ENCODE results near the gene RTKN2.

Gene RTKN2

DNA sequence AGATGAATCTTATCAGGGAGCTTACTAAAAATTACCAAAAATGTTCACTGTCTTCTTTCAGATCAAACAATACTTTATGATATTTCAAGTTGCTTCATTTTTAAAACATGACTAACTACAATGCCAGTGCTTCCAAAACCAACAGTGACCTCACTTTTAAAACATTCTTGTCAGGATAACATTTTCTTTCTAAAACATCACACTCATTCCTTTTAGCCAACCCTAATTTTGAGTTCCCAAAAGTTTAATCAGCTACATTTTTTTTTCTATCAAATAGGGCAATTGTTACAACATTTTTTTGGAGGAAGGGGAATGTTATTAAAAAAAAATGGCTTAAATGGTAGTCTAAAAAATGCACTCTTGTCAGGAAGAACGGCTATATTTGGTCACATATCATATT is 37.3 kb downstream of the RTKN2 start:
- DNase-seq, result no peak
- H3K27me3 ChIP-seq (ENCODE audit: insufficient read depth, low read depth, severe bottlenecking), result no peaks in the 10 kb centered on the region
- no peaks in the 10 kb centered on the region for H3K9me3 ChIP-seq (ENCODE audit: severe bottlenecking)
- peaks cover 3% of the 10 kb centered on the region for H3K36me3 ChIP-seq
- no peak overlapping the region for H3K4me3 ChIP-seq (ENCODE audit: low read depth, low read length)
- H3K27ac ChIP-seq, result no peak overlapping the region
- TF ChIP-seq, protein P1, sequence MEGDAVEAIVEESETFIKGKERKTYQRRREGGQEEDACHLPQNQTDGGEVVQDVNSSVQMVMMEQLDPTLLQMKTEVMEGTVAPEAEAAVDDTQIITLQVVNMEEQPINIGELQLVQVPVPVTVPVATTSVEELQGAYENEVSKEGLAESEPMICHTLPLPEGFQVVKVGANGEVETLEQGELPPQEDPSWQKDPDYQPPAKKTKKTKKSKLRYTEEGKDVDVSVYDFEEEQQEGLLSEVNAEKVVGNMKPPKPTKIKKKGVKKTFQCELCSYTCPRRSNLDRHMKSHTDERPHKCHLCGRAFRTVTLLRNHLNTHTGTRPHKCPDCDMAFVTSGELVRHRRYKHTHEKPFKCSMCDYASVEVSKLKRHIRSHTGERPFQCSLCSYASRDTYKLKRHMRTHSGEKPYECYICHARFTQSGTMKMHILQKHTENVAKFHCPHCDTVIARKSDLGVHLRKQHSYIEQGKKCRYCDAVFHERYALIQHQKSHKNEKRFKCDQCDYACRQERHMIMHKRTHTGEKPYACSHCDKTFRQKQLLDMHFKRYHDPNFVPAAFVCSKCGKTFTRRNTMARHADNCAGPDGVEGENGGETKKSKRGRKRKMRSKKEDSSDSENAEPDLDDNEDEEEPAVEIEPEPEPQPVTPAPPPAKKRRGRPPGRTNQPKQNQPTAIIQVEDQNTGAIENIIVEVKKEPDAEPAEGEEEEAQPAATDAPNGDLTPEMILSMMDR (IDR thresholded peaks at IDR 0.05; ENCODE audit: low read depth, low read length), result no peak

DNA sequence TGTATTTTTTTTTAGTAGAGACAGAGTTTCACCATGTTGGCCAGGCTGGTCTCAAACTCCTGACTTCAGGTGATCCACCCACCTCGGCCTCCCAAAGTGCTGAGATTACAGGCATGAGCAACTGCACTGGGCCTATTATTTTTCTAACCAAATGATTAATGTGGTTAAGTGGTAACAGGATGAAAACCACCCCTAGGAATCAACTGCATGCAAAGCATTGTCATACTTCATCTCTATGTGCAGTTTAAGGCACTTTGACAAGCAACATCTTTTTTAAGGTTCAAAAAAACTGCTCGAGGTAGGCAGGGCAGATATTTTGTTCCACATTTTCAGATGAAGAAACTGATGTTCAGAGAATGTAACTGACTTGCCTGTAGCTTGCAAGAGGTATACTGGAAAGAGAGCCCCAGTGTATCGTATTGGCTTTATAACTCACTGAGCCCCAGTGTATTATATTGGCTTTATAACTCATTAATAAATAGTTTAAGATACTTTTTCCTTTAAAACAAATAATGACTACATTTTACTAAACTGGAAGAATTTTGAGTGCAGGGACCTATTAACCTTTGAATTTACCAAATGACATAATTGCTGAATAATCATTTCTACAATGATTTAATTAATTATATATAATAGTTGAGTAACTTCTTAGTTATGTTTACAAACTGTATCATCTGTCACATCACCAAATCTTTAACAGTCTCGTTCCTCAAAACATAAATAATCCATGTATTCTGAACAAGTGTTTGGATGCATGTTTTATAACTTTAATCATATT is 38.1 kb downstream of the RTKN2 start:
- Histone ChIP-seq H3K27me3 (ENCODE audit: insufficient read depth, low read depth, severe bottlenecking) (no peaks in the 10 kb centered on the region), H3K27ac (no peak overlapping the region), H3K4me3 (ENCODE audit: low read depth, low read length) (no peak overlapping the region), H3K36me3 (no peaks in the 10 kb centered on the region; the same call in none of the 2 replicates), H3K9me3 (ENCODE audit: severe bottlenecking) (no peaks in the 10 kb centered on the region)
- TF ChIP-seq, protein P1 (IDR thresholded peaks at IDR 0.05; ENCODE audit: low read depth, low read length), result no peak
- no peak for DNase-seq

DNA sequence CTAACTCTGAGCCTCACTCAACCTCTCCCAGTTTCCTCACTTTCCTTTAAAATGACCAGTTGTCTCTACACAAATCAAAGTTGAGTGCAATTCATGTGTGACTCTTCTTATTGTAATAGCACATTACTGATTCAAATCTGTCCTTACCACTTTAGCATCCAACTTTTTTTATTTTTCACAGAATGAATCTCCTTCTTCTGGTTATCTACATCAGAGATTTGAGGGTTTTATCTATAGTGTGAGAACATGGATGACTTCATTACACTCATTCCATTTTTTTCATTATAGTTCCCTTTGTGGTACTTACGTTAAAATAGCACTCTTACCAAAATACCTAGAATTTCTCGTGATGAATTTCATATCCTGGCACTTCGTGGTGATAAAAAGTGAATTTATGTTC is 43.3 kb downstream of the RTKN2 start:
- no peaks in the 10 kb centered on the region; the same call in 1 of the 2 replicates for H3K36me3 ChIP-seq
- TF ChIP-seq, protein P1 (IDR thresholded peaks at IDR 0.05; ENCODE audit: low read depth, low read length), result no peak
- no peak overlapping the region for H3K4me3 ChIP-seq (ENCODE audit: low read depth, low read length)
- no peak overlapping the region for H3K27ac ChIP-seq
- H3K27me3 ChIP-seq (ENCODE audit: insufficient read depth, low read depth, severe bottlenecking), result no peaks in the 10 kb centered on the region
- H3K9me3 ChIP-seq (ENCODE audit: severe bottlenecking), result no peaks in the 10 kb centered on the region
- DNase-seq, result no peak

DNA sequence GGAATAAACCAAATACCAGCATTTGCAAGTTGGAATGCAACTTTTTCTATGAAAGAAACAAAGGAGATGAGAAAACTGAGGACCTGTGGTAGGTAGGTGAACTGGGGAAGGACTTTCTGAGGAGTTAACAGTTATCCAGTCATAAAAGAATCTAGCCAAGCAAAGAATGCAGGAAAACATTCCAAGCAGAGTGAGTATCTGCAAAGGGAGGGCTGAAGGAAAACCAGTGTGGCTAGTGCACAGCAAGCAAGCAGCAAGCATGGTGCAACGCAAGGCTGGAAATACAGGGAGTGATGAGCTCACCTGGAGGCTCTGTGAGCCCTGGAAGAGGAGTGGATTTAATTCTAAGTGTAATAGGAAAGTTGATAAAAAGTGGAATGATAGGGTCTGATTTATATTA is 44.0 kb downstream of the RTKN2 start:
- DNase-seq, result no peak
- Histone ChIP-seq H3K27ac (no peak overlapping the region), H3K4me3 (ENCODE audit: low read depth, low read length) (no peak overlapping the region), H3K27me3 (ENCODE audit: insufficient read depth, low read depth, severe bottlenecking) (no peaks in the 10 kb centered on the region), H3K9me3 (ENCODE audit: severe bottlenecking) (no peaks in the 10 kb centered on the region), H3K36me3 (no peaks in the 10 kb centered on the region; the same call in 1 of the 2 replicates)
- TF ChIP-seq, protein P1 (IDR thresholded peaks at IDR 0.05; ENCODE audit: low read depth, low read length), result no peak

DNA sequence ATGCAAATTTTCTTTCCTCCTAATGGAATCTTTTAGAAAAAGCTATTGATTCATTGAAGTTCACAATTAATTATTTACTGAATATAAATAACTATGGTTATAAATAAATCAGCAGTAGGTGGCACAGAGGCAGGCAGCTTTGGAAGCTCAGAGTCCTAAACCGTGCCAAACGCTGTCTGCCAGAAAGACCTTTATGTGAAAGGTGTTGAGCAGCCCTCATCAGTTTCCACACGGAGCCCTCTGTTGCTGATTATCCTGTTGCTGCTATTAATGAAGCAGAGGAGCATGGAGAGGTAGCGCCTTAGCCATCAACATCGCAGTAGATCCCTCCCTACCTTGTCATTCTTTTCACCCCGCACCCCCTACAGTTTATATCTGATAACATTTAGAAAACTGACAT is 51.0 kb downstream of the RTKN2 start:
- H3K4me3 ChIP-seq (ENCODE audit: low read depth, low read length), result no peak overlapping the region
- H3K36me3 ChIP-seq, result no peaks in the 10 kb centered on the region; the same call in 1 of the 2 replicates
- H3K27me3 ChIP-seq (ENCODE audit: insufficient read depth, low read depth, severe bottlenecking), result no peaks in the 10 kb centered on the region
- TF ChIP-seq, protein P1 (IDR thresholded peaks at IDR 0.05; ENCODE audit: low read depth, low read length), result no peak
- no peak for DNase-seq
- no peaks in the 10 kb centered on the region for H3K9me3 ChIP-seq (ENCODE audit: severe bottlenecking)
- H3K27ac ChIP-seq, result no peak overlapping the region

Measured in WERI-Rb-1 (cell line).